Naive thymus-derived CD8-positive, alpha-beta T cell (primary cell): Measurements from ENCODE around the gene HAGHL. TPM values are rescaled to one million over a fixed set of nuclear protein-coding genes. Genes with fewer than 3 reads are reported as not detected.
"Not testable (repeated sequence)": the region's sequence is repeated elsewhere in the genome, so short reads cannot be mapped to it uniquely, and the experiment has no call there.

Experiments used
- ATAC-seq, 2 donors: fragments of 150-1000 bp; cut with Tn5 transposase in 1 of 2; sonication (Bioruptor Pico), chemical (Tn5 transposase) in 1 of 2; 1 replicate in 1 of 2; 2 replicates in 1 of 2; pipeline ENCODE4 v1.10.0; 2021; ENCODE audit warnings: mild to moderate bottlenecking in 2 of 2, moderate library complexity in 2 of 2
- POLR2A ChIA-PET: fragments of 350-600 bp; sonication (Branson Sonifier 250); formaldehyde crosslinking; loops from one replicate; lab custom pipeline; 2021; ENCODE audit warnings: antibody characterized with exemption; lab: Charles Lee
- DNase-seq, 10 donors: peaks; one replicate each; pipeline versions ENCODE4 v3.0.0 to v3.0.0-alpha.2; 2020 to 2022
- H3K27ac Mint-ChIP-seq, 10 donors: one replicate each; pipeline ENCODE4 v1.8.0; 2020 to 2022; ENCODE audit warnings: mild to moderate bottlenecking in 10 of 10, mixed read lengths in 10 of 10, moderate library complexity in 4 of 10, inconsistent platforms in 1 of 10
- H3K27me3 Mint-ChIP-seq, 5 donors: one replicate each; pipeline ENCODE4 v1.8.0; 2021 to 2022; ENCODE audit warnings: mixed read lengths in 5 of 5
- H3K36me3 Mint-ChIP-seq, 3 donors: one replicate each; pipeline ENCODE4 v1.8.0; 2020 to 2022; ENCODE audit warnings: mixed read lengths in 3 of 3, mild to moderate bottlenecking in 2 of 3, inconsistent platforms in 1 of 3
- H3K4me1 Mint-ChIP-seq, 4 donors: one replicate each; pipeline ENCODE4 v1.8.0; 2021 to 2022; ENCODE audit warnings: mixed read lengths in 4 of 4
- H3K4me3 Mint-ChIP-seq, 10 donors: one replicate each; pipeline ENCODE4 v1.8.0; 2020 to 2022; ENCODE audit warnings: mild to moderate bottlenecking in 10 of 10, mixed read lengths in 10 of 10, moderate library complexity in 6 of 10, inconsistent platforms in 1 of 10
- H3K9me3 Mint-ChIP-seq, 9 donors: one replicate each; pipeline ENCODE4 v1.8.0; 2020 to 2022; ENCODE audit warnings: mixed read lengths in 9 of 9, mild to moderate bottlenecking in 3 of 9, inconsistent platforms in 1 of 9, moderate library complexity in 1 of 9
- polyA plus RNA-seq, 3 donors: library from polyadenylated mRNA; unstranded; fragments of 300-500 nt; fragmentation: Illumina TruSeq; gene quantifications; one replicate each; pipeline ENCODE4 v1.2.3, GENCODE V29; 2021
- total RNA-seq, 8 experiments: library from RNA in 2 of 8; stranded (reverse) in 2 of 8; gene quantifications; one replicate each; pipeline ENCODE4 v1.2.3 and lab custom pipeline; 2021 to 2026

Gene HAGHL
- total and polyA plus RNA-seq, 5 experiments from 2014 or later: 5.0 to 67.0 (median 6.2) TPM

DNA sequence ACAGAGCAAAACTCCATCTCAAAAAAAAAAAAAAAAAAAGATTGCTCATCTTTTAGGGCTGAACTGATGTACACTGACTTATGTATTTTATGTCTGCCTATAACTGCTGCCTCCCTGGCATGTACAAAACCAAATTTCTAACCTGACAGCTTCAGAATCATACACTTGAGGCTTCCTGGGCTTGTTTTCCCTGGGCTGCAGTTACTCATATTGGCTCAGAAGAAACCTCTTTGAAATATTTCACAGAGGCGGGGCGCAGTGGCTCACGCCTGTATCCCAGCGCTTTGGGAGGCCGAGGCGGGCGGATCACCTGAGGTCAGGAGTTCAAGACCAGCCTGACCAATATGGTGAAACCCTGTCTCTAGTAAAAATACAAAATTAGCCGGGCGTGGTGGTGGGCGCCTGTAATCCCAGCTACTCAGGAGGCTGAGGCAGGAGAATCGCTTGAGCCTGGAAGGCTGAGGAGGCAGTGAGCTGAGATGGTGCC is 27.3 kb downstream of the HAGHL start:
- H3K27me3 Mint-ChIP-seq, DNase-seq, H3K4me3 Mint-ChIP-seq, H3K9me3 Mint-ChIP-seq, ATAC-seq, H3K36me3 Mint-ChIP-seq: not testable (repeated sequence)
- Mint-ChIP-seq H3K27ac (peak overlapping the region in 1 of 10 donors; percentile 59), H3K4me1 (peaks cover 0 to 11% (median 4%) of the 10 kb centered on the region in 4 donors)
- POLR2A ChIA-PET: interaction anchor here (0.7 to 0.8 kb wide), 2 partner anchors 31 to 104 kb away, joined by 3 to 5 read pairs; no protein-coding TSS in a partner anchor

GRCh38 chr16:754656-755055 is 27.8 kb downstream of the HAGHL start:
- Mint-ChIP-seq H3K4me3 (no peak overlapping the region), H3K27ac (no peak overlapping the region), H3K27me3 (peaks cover 0 to 8% (median 2%) of the 10 kb centered on the region in 5 donors), H3K36me3 (no peaks in the 10 kb centered on the region), H3K9me3 (peaks cover 0 to 2% (median 0%) of the 10 kb centered on the region in 9 donors), H3K4me1 (peaks cover 0 to 11% (median 4%) of the 10 kb centered on the region in 4 donors)
- POLR2A ChIA-PET: interaction anchor here (0.7 to 0.8 kb wide), 2 partner anchors 30 to 104 kb away, joined by 3 to 5 read pairs; no protein-coding TSS in a partner anchor
- peak in 1 of 2 donors; percentile 86 for ATAC-seq
- DNase-seq: no peak

GRCh38 chr16:756428-756827 is 29.5 kb downstream of the HAGHL start:
- ATAC-seq: no peak
- peaks cover 0 to 8% (median 2%) of the 10 kb centered on the region in 5 donors for H3K27me3 Mint-ChIP-seq
- peaks cover 0 to 11% (median 4%) of the 10 kb centered on the region in 4 donors for H3K4me1 Mint-ChIP-seq
- H3K27ac Mint-ChIP-seq: no peak overlapping the region
- H3K4me3 Mint-ChIP-seq: no peak overlapping the region
- H3K9me3 Mint-ChIP-seq: peaks cover 0 to 2% (median 0%) of the 10 kb centered on the region in 9 donors
- DNase-seq: no peak
- no peaks in the 10 kb centered on the region for H3K36me3 Mint-ChIP-seq
- POLR2A ChIA-PET: no interaction called here

- DNase-seq (no peak), ATAC-seq (no peak)
- H3K36me3 Mint-ChIP-seq: no peaks in the 10 kb centered on the region
- peaks cover 0 to 11% (median 4%) of the 10 kb centered on the region in 4 donors for H3K4me1 Mint-ChIP-seq
- peaks cover 0 to 8% (median 2%) of the 10 kb centered on the region in 5 donors for H3K27me3 Mint-ChIP-seq
- no peak overlapping the region for H3K4me3 Mint-ChIP-seq
- POLR2A ChIA-PET: no interaction called here
- H3K27ac Mint-ChIP-seq: no peak overlapping the region
- H3K9me3 Mint-ChIP-seq: peaks cover 0 to 2% (median 0%) of the 10 kb centered on the region in 9 donors
Measured at GRCh38 chr16:759110-759910, 32.4 kb downstream of the HAGHL start.

DNA sequence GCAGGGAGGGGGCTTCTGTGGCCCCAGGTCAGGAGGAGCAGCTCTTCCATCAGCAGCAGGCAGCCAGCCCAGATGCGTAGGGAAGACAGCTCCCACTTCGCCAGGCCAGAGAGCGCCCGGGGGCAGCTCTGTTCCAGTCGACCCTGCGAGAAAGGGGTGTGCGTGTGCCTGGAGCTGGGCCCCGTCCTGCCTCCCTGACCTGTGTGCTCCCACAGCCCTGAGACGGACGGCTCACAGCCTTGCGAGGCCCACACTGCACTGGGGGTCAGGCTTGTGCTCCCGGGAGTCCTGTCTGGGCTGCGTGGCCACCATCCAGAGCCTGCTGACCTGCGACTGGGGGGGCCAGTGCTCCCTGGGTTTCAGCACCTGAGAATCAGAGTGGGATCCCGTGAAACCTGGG is 33.2 kb downstream of the HAGHL start:
- no peak overlapping the region for H3K27ac Mint-ChIP-seq
- no peak for ATAC-seq
- POLR2A ChIA-PET: no interaction called here
- peaks cover 0 to 8% (median 2%) of the 10 kb centered on the region in 5 donors for H3K27me3 Mint-ChIP-seq
- DNase-seq: no peak
- H3K4me1 Mint-ChIP-seq: peaks cover 0 to 8% (median 1%) of the 10 kb centered on the region in 4 donors
- peaks cover 0 to 2% (median 0%) of the 10 kb centered on the region in 9 donors for H3K9me3 Mint-ChIP-seq
- no peaks in the 10 kb centered on the region for H3K36me3 Mint-ChIP-seq
- H3K4me3 Mint-ChIP-seq: no peak overlapping the region

GRCh38 chr16:760545-761343 is 33.8 kb downstream of the HAGHL start, which contains the start of gene MSLN:
TSS of gene MSLN (plus strand) at chr16:760734. CDS start at chr16:762681, 1,947 bp downstream.
- Mint-ChIP-seq H3K4me3 (no peak within 1 kb of the TSS), H3K36me3 (no peaks in the 10 kb centered on the region), H3K27me3 (peaks cover 0 to 8% (median 2%) of the 10 kb centered on the region in 5 donors), H3K27ac (no peak within 1 kb of the TSS), H3K9me3 (peaks cover 0 to 2% (median 0%) of the 10 kb centered on the region in 9 donors), H3K4me1 (peaks cover 0 to 8% (median 1%) of the 10 kb centered on the region in 4 donors)
- POLR2A ChIA-PET: interaction anchor here (0.6 kb wide), 1 partner anchor 1027 kb away, joined by 8 read pairs; no protein-coding TSS in a partner anchor
- no peak for DNase-seq
- no peak for ATAC-seq

DNA sequence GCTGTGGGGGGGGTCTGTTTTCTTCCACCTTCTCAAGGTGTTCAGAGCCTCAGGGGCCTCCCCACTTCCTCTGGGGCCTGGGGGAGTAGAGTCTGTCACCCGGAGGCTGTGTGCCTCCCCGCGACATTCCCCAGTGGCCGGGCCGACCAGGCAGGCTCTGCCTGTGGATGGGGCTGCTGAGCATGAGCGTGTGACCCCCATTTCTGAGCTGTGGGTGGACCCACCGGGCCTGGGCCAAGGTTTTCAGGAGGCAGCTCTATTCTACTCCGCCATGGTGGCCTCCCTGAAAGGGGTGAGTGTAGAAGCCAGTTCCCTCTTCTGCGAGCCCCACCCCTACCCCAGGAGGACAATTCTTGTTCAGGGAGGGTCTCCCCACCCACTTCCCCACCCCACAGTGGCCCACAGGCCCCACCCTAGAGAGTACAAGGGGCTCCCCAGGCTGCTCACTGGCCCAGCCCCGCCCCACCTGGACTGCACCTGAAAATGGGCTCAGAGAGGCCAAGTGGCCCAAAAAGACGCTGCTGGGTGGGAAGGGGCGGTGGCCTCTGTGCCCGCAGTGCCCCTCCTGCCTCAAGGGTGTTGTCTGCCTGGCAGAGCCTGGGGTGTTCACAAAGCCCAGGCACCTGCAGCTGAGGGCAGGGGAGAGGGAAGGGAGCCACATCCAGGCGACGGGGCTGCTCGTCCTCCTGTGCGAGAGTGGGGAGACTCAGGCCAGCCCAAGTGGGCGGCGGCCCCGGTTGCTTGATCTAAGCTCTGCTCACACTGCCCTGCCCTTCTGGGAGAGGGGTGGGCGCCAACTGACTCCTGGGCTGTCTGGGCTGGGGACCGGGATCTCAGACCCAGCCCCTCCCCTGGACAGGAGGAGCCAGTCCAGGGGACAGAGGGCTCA is 35.0 kb downstream of the HAGHL start:
- no peak for ATAC-seq
- Mint-ChIP-seq H3K4me3 (no peak overlapping the region), H3K9me3 (no peaks in the 10 kb centered on the region), H3K36me3 (no peaks in the 10 kb centered on the region), H3K4me1 (peaks cover 0 to 6% (median 1%) of the 10 kb centered on the region in 4 donors), H3K27ac (no peak overlapping the region), H3K27me3 (peaks cover 0 to 5% (median 0%) of the 10 kb centered on the region in 5 donors)
- POLR2A ChIA-PET: no interaction called here
- peak in 1 of 10 donors; percentile 52 for DNase-seq

DNA sequence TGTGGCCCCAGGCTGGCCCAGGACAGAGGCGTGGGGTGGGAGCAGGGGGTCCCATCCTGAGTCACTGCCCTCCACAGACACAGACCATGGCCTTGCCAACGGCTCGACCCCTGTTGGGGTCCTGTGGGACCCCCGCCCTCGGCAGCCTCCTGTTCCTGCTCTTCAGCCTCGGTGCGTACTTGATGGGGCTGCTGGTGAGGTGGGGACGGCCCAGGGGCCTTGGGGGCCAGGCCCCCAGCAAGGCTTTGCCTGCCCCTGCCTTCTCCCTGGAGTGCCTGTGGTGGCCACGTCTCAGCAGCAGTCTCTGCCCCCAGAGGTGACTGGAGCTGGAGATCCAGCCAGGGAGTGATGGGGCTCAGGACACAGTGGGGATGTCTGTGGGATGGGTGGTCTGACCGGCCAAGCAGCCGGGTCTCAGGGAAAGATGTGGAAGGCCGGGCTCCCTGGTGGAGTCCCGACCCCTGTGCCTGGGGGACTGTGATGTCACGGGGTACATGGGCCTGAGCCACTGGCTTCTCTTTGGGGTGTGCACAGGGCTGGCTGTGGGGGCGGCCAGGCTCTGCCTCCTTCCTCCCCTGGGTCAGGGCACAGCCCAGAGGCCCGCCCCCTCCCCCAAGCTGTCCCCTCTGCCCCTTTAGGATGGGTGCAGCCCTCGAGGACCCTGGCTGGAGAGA is 35.8 kb downstream of the HAGHL start:
- Mint-ChIP-seq H3K9me3 (no peaks in the 10 kb centered on the region), H3K27ac (no peak overlapping the region), H3K27me3 (peaks cover 0 to 2% (median 0%) of the 10 kb centered on the region in 5 donors), H3K4me3 (no peak overlapping the region), H3K4me1 (peaks cover 0 to 2% (median under 1%) of the 10 kb centered on the region in 4 donors), H3K36me3 (no peaks in the 10 kb centered on the region)
- DNase-seq (peak in 1 of 10 donors; percentile 53), ATAC-seq (no peak)
- POLR2A ChIA-PET: no interaction called here

DNA sequence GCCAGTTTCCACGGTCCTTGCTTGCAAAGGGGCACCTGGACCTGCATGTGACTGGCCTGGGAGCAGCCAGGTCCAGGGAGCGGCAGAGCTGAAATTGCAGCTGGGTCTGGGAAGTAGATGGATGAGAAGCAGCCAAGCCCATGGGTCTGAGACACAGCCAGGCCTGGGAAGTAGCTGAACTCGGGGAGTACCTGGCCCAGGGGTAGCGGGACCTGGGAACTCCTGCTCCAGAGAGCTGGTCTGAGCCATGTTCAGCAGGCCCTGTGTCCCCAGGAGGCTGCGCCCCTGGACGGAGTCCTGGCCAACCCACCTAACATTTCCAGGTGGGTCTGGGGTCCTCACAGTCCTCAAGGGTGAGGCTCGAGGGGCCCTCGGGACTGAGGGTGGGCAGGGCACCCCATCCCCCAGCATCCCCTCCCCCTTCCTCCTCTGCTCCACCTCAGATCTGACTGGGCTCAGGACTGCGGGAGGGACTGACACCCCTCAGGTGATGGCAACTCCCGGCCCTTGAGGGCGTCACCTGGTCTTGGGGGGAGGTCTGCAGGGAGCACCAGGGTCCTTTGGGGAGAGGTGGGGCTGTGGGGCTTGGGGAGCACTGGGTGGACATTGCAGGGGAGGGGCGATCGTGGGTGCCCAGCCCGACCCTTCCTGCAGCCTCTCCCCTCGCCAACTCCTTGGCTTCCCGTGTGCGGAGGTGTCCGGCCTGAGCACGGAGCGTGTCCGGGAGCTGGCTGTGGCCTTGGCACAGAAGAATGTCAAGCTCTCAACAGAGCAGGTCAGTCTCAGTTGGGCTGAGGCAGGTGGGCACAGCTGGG is 36.7 kb downstream of the HAGHL start:
- Mint-ChIP-seq H3K27ac (no peak overlapping the region), H3K27me3 (no peaks in the 10 kb centered on the region), H3K36me3 (no peaks in the 10 kb centered on the region), H3K4me3 (no peak overlapping the region), H3K4me1 (no peaks in the 10 kb centered on the region), H3K9me3 (no peaks in the 10 kb centered on the region)
- no peak for DNase-seq
- POLR2A ChIA-PET: no interaction called here
- no peak for ATAC-seq

- Mint-ChIP-seq H3K27me3 (no peaks in the 10 kb centered on the region), H3K36me3 (no peaks in the 10 kb centered on the region), H3K27ac (no peak overlapping the region), H3K9me3 (no peaks in the 10 kb centered on the region), H3K4me3 (no peak overlapping the region), H3K4me1 (no peaks in the 10 kb centered on the region)
- DNase-seq (peak in 1 of 10 donors; percentile 48), ATAC-seq (no peak)
- POLR2A ChIA-PET: no interaction called here
Measured at GRCh38 chr16:764184-764750, 37.4 kb downstream of the HAGHL start.
